HG02884 (cell line): Measurements from ENCODE around the gene OS9.
"Not testable (repeated sequence)": the region's sequence is repeated elsewhere in the genome, so short reads cannot be mapped to it uniquely, and the experiment has no call there.

Source experiments
- ATAC-seq: cut with Tn5 transposase; IDR thresholded peaks from one replicate; pipeline ENCODE4 v1.9.1; 2021; ENCODE audit warnings: mild to moderate bottlenecking, moderate library complexity; ENCODE audit not compliant: unreplicated experiment

OS9 gene, protein sequence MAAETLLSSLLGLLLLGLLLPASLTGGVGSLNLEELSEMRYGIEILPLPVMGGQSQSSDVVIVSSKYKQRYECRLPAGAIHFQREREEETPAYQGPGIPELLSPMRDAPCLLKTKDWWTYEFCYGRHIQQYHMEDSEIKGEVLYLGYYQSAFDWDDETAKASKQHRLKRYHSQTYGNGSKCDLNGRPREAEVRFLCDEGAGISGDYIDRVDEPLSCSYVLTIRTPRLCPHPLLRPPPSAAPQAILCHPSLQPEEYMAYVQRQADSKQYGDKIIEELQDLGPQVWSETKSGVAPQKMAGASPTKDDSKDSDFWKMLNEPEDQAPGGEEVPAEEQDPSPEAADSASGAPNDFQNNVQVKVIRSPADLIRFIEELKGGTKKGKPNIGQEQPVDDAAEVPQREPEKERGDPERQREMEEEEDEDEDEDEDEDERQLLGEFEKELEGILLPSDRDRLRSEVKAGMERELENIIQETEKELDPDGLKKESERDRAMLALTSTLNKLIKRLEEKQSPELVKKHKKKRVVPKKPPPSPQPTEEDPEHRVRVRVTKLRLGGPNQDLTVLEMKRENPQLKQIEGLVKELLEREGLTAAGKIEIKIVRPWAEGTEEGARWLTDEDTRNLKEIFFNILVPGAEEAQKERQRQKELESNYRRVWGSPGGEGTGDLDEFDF

DNA sequence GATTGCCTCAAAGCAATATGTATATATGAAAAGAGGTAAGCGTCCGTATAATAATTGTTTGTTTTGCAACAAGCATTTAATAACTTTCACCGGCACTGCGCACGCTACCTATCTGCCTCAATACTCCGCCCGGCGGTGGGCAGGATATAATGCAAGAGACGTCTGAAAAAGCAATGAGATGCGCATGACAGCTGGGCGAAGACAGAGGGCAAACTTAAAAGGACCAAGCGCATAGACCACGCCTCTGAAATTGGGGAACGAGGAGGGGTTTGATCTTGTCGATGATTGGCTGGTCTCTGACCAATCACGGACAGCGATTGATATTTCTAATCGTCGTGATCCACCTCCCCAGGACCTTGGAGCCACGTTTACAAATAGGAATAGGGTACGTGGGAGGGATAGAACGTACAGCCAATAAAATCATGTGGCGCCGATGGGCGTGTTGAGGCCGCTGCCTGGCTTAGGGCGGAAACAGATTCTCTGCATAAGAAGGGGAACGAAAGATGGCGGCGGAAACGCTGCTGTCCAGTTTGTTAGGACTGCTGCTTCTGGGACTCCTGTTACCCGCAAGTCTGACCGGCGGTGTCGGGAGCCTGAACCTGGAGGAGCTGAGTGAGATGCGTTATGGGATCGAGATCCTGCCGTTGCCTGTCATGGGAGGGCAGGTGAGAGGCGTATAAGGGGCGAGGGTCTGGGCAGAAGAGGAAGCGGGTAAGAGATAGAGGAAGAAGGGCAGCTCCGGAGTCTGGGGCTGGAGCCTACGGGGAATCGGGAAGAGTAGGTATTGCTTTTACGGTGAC is at the start of gene OS9:
Gene OS9, plus strand, starts transcription at position 474 of the 800 bp plus-strand sequence. Its CDS starts 30 bp downstream, at position 504.
- ATAC-seq = peak; percentile 96

DNA sequence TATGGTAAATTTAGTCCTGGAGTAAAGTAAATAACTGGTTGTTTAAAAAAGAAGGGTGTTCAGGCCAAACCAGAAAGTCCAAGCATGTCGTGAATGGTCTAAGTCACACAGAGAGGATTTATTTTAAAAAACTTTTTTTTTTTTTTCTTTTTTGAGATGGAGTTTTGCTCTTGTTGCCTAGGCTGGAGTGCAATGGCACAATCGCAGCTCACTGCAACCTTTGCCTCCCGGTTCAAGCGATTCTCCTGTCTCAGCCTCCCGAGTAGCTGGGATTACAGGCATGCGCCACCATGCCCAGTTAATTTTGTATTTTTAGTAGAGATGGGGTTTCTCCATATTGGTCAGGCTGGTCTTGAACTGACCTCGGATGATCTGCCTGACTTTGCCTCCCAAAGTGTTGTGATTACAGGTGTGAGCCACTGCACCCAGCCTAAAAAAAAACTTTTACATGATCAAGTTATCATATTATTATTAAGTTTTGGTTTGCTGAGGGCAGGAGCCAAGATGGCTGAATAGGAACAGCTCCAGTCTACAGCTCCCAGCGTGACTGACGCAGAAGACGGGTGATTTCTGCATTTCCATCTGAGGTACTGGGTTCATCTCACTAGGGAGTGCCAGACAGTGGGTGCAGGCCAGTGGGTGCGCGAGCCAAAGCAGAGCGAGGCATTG is 47.8 kb upstream of the OS9 start:
- not testable (repeated sequence) for ATAC-seq

DNA sequence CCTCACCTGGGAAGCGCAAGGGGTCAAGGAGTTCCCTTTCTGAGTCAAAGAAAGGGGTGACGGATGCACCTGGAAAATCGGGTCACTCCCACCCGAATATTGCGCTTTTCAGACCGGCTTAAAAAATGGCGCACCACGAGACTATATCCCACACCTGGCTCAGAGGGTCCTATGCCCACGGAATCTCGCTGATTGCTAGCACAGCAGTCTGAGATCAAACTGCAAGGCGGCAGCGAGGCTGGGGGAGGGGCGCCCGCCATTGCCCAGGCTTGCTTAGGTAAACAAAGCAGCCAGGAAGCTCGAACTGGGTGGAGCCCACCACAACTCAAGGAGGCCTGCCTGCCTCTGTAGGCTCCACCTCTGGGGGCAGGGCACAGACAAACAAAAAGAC is 47.3 kb upstream of the OS9 start:
- not testable (repeated sequence) for ATAC-seq

DNA sequence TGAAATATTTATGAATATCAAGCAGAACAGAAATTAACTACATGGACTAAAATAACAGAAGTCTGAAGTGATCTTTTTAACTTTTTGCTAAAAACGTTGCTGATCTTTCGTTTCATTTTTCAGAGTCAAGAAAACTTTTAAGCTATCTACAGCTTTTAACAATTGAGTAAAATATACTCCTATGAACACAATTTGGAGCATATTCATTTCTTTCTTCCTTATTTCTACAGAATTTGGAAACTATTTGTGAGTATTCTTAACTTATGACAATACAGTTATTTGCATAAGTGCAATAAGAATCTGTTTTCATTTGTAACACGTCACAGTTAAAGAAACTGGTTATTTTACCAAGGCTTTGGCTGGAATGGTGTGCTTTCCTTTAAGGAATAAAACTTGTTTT is 39.9 kb upstream of the OS9 start:
- no peak for ATAC-seq

DNA sequence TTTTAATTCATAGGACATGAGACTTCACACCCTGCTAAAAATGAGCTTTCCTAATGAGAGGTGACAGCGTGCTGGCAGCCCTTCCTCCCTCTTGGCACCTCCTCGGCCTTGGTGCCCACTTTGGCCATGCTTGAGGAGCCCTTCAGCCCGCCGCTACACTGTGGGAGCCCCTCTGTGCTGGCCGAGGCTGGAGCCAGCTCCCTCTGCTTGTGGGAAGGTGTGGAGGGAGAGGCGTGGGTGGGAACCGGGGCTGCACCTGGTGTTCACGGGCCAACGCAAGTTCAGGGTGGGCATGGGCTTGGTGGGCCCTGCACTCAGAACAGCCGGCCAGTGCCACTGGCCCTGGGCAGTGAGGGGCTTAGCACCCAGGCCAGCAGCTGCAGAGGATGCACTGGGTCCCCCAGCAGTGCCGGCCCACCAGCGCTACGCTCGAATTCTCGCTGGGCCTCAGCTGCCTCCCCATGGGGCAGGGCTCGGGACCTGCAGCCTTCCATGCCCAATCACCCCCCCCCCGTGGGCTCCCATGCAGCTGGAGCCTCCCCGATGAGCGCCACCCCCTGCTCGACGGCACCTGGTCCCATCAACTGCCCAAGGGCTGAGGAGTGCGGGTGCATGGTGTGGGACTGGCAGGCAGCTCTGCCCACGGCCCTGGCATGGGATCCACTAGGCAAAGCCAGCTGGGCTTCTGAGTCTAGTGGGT is 38.2 kb upstream of the OS9 start:
- no peak for ATAC-seq

DNA sequence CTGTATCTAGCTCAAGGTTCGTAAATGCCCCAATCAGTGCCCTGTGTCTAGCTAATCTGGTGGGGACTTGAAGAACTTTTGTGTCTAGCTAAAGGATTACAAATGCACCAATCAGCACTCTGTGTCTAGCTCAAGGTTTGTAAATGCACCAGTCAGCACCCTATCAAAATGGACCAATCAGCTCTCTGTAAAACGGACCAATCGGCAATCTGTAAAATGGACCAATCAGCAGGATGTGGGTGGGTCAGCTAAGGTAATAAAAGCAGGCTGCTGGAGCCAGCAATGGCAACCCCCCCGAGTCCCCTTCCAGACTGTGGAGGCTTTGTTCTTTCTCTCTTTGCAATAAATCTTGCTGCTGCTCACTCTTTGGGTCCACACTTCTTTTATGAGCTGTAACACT is 37.5 kb upstream of the OS9 start:
- ATAC-seq = not testable (repeated sequence)

DNA sequence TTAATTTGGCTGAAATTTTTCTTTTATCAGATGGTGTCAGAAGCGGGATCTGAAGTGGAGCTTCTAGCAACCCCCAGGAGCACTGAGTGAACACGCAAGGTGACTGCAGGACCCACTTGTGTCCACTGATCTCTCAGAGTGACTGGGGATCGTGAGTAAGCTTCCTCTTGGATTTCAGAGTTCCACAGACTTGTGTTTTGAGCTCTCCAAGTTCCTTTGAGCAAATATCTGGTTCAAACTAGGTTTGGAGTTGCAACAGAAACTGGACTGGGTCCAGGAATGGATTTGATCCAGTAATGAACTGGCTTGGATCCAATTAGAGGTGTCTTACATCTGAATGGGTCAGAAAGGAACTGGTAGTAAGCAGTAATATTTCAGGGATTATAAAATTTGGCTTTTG is 36.2 kb upstream of the OS9 start:
- ATAC-seq = no peak

DNA sequence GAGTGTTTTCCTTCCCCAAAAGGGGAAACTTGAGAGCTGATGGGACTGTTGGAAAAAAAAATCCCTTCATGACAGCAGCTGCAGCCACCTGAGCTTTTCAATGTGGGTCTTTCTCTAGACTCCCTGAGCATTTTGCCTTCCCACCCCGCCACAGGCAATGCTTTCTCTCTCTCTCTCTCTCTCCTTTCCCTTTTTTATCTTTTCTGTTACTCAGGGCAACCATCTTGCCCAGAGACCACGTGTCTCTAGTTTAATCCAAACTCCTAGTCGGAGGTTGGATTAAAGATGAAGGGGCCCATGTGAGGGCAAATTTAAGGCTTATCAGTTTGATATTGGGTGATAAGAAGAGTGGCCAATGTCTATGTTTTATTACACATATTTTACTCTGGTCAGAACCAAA is 35.0 kb upstream of the OS9 start:
- ATAC-seq = no peak

DNA sequence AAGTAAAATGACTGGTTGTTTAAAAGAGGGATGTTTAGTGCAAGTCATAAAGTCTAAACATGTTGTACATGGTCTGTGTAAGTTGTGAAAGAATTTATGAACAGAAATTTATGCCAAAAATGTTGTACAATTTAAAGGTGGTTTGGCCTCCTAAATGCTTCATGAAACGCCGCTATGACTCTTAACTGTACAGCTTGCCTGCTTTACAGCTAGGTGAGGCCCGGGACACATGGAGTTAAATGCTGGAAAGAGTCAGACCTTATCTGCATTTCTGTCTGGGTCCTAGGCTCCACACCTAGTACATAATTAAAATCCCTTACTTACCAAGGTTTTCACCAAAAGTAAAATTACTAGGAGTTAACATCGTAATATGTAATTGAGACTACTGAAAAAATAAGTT is 32.6 kb upstream of the OS9 start:
- ATAC-seq = no peak

DNA sequence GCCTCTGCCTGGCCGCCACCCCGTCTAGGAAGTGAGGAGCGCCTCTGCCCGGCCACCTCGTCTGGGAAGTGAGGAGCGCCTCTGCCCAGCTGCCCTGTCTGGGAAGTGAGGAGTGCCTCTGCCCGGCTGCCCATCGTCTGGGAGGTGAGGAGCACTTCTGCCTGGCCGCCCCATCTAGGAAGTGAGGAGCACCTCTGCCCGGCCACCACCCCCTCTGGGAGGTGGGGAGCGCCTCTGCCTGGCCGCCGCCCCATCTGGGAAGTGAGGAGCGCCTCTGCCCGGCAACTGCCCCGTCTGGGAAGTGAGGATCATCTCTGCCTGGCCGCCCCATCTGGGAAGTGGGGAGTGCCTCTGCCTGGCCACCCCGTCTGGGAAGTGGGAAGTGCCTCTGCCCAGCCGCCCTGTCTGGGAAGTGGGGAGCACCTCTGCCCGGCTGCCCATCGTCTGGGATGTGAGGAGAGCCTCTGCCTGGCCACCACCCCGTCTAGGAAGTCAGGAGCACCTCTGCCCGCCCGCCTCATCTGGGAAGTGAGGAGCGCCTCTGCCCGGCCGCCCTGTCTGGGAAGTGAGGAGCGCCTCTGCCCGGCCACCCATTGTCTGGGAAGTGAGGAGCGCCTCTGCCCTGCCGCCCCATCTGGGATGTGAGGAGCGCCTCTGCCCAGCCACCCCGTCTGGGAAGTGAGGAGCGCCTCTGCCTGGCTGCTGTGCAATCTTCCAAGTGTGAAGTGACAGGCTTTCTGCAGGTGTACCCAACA is 28.7 kb upstream of the OS9 start:
- ATAC-seq = not testable (repeated sequence)

DNA sequence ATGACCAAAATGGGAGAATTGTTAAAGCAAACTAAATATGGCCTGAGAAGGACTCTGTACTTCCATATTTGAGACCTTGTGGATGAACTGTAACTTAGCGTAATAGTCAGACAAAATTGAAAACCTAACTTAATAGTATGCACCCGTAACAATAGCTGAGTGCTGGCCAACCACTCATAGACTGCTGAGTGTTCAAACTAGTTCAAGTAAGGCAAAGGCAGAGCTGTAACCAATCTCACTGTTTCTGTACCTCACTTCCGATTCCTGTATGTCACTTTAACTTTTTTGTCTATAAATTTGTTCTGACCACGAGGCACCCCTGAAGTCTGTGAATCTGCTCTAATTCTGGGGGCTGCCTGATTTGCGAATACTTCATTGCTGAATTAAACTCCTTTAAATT is 27.0 kb upstream of the OS9 start:
- no peak for ATAC-seq

DNA sequence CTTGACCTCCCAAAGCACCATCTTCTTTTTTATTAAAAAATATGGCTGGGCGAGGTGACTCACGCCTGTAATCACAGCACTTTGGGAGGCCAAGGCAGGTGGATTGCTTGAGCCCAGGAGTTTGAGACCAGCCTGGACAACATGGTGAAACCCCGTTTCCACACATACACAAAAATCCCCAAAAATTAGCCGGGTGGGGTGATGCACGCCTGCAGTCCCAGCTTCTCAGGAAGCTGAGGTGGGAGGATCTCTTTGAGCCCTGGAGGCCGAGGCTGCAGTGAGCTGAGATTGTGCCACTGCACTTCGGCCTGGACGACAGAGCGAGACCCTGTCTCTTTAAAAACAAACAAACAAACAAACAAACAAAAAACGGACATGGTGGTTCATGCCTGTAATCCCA is 24.2 kb upstream of the OS9 start:
- not testable (repeated sequence) for ATAC-seq

DNA sequence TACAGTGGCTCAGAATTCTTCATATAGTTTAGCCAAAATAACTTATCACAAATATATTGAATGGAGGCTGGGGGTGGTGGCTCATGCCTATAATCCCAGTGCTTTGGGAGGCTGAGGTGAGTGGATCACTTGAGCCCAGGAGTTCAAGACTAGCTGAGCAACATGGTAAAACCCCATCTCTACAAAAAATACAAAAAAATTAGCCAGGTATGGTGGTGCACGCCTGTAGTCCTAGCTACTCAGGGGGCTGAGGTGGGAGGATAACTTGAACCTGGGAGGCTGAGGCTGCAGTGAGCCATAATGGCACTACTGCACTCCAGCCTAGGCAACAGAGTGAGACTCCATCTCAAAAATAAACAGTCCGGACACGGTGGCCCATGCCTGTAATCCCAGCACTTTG is 22.1 kb upstream of the OS9 start:
- not testable (repeated sequence) for ATAC-seq

DNA sequence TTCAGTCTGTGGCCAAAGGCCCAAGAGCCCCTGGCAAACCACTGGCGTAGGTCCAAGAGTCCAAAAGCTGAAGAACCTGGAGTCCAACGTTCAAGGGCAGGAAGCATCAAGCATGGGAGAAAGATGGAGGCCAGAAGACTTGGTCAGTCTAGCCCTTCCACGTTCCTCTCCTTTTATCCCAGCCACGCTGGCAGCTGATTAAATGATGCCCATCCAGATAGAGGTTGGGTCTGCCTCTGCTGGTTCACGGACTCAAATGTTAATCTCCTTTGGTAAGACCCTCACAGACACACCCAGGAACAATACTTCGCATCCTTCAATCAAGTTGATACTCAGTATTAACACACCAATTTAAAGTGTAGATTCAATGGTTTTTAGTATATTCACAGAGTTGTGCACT is 21.1 kb upstream of the OS9 start:
- no peak for ATAC-seq

DNA sequence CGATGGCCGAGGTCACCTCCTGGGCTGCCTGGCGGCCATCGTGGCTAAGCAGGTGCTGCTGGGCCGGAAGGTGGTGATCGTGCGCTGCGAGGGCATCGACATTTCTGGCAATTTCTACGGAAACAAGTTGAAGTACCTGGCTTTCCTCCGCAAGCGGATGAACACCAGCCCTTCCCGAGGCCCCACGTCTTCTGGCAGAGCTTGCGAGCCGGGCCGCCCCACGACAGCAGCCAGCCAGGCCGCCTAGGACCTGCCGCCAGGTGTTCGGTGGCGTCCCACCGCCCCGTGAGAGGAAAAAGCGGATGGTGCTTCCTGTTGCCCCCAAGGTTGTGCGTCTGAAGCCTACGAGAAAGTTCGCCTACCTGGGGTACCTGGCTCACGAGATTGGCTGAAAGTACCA is 19.2 kb upstream of the OS9 start:
- no peak for ATAC-seq

DNA sequence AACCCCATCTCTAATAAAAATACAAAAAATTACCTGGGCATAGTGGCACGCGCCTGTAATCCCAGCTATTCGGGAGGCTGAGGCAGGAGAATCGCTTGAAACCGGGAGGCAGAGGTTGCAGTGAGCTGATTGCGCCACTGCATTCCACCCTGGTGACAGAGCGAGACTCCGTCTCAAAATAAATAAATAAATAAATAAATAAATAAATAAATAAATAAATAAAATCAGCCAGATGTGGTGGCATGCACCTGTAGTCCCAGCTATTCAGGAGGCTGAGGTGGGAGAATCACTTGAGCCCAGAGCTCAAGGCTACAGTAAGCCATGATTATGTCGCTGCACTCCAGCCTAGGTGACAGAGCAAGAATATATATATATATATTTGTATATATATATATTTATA is 16.0 kb upstream of the OS9 start:
- not testable (repeated sequence) for ATAC-seq

DNA sequence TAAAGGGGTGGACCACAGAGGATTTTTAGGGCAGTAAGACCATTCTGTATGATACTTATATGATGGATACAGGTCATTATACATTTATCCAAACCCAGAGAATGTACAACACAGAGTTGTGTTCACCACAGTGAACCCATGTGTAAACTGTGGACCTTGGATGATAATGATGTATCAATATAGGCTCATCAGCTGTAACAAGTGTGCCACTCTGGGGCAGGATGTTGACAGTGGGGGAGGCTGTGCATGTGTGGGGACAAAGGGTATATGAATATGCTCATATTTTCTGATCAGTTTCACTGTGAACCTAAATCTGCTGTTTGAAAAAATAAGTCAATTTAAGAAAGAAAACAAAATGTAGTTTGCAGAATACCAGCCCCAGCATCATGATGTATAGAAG is 14.2 kb upstream of the OS9 start:
- ATAC-seq = no peak

DNA sequence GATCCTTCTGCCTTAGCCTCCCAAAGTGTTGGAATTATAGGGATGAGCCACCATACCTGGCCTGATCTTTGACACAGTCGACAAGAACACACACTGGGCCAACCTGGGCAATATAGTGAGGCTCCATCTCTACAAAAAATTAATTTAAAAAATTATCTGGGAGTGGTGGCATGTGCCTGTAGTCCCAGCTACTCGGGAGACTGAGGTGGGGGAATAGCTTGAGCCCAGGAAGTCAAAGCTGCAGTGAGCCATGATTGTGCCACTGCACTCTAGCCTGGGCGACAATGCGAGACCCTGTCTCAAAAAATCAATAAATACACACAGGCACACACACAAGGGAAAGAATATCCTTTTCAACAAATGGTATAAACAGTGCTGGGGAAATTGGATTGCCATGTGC is 6.1 kb upstream of the OS9 start:
- ATAC-seq = no peak

DNA sequence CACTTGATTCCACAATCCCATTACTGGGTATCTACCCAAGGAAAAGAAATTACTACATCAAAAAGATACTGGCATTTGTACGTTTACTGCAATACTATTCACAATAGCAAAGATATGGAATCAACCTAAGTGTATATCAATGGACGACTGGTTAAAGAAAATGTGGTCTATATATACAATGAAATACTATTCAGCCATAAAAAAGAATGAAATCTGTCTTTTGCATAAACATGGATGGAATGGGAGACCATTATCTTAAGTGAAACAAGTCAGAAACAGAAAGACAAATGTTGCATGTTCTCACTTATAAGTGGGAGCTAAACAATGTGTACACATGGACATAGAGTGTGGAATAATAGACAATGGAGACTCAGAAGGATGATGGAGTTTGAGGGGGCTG is 5.0 kb upstream of the OS9 start:
- ATAC-seq = no peak

DNA sequence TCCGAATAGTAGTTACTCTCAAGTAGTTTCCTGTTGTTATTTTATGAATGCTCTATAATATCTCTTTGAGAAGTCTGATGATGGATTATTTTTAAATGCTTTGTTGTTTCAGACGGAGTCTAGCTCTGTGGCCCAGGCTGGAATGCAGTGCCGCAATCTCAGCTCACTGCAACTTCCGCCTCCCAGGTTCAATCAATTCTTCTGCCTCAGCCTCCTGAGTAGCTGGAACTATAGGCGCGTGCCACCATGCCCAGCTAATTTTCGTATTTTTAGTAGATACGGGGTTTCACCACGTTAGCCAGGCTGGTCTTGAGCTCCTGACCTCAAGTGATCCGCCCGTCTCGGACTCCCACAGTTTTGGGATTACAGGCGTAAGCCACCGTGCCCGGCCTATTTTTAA is 1.4 kb upstream of the OS9 start:
- ATAC-seq = no peak
